Measurements from ENCODE around the gene ANTKMT. TPM values are rescaled to one million over a fixed set of nuclear protein-coding genes. Genes with fewer than 3 reads are reported as not detected.

The ANTKMT gene
- total and polyA plus RNA-seq, 9 donors, result 13.2 to 43.9 (median 21.9) TPM; not detected in 1

DNA sequence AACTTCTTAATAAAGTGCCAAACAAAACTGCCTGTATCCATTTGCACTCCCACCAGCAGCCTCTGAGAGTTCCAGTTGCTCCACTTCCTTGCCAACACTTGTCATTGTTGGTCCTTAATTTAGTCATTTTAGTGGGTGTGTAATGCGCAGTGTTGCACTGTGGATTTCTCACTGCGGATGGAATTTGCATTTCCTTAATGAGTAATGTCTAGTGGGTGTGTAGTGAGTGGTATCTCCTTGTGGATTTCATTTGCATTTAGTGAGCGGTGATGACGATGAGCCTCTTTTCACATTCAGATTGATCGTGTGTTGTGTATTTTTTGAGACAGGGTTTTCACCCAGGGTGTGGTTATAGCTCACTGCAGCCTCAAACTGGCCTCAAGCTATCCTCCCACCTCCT, 35.5 kb downstream of the ANTKMT start:
- Histone ChIP-seq H3K4me3 (no peak overlapping the region), H3K27ac (no peak overlapping the region), H3K4me1 (ENCODE audit: insufficient read depth) (no peaks in the 10 kb centered on the region), H3K36me3 (no peaks in the 10 kb centered on the region), H3K27me3 (no peaks in the 10 kb centered on the region), H3K9me3 (peaks cover 0 to 4% of the 10 kb centered on the region in 2 donors)
- 91 to 97% (median 94%) methylated on average over 5 of the region's 5 CpGs for WGBS, 3 donors
- no peak for DNase-seq
- intact Hi-C loops (cut with DNase I), result no loop called here
- TF ChIP-seq POLR2A (IDR thresholded peaks at IDR 0.05) (no peak), EP300 (IDR thresholded peaks at IDR 0.05) (no peak)
- TF ChIP-seq, protein P1, sequence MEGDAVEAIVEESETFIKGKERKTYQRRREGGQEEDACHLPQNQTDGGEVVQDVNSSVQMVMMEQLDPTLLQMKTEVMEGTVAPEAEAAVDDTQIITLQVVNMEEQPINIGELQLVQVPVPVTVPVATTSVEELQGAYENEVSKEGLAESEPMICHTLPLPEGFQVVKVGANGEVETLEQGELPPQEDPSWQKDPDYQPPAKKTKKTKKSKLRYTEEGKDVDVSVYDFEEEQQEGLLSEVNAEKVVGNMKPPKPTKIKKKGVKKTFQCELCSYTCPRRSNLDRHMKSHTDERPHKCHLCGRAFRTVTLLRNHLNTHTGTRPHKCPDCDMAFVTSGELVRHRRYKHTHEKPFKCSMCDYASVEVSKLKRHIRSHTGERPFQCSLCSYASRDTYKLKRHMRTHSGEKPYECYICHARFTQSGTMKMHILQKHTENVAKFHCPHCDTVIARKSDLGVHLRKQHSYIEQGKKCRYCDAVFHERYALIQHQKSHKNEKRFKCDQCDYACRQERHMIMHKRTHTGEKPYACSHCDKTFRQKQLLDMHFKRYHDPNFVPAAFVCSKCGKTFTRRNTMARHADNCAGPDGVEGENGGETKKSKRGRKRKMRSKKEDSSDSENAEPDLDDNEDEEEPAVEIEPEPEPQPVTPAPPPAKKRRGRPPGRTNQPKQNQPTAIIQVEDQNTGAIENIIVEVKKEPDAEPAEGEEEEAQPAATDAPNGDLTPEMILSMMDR (IDR thresholded peaks at IDR 0.05), result no peak

DNA sequence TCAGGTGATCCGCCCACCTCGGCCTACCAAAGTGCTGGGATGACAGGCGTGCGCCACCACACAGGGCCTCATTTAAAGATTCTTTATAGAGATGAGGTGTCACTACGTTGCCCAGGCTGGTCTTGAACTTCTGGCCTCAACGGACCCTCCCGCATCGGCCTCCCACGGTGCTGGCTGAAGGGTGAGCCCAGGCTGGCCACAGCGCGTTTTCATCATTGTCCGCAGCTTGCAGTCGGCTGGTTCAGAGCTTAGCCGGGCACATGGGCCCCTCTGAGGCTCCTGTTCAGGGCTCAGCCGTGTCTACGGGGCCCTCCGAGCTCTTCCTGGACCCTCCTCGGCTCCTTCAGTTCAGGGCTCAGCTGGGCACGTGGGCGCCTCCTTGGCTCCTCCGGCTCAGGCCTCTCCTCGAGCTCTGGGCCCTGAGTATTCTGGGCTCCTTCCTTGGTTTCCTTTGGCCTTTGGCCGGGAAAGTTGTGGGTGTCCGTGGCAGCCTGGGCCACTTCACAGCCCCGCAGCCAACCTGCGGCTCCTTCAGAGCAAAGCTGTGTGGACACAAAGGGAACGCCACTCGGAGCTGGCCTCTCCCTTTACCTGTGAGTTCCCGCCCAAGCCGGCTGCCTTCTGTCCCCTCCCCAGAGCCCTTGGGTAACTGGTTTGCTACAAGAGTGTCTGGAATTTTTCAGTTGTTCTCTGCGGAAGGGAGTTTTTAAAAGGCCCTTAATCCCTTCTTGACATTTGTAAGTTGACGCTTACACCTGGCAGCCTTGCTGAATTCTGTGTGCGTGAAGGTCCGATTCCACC, 38.4 kb downstream of the ANTKMT start:
- H3K9me3 ChIP-seq, result peaks cover 0 to 4% of the 10 kb centered on the region in 2 donors
- WGBS, 3 donors, result 77 to 80% (median 78%) methylated on average over 34 of the region's 34 CpGs
- H3K4me3 ChIP-seq, result no peak overlapping the region
- DNase-seq, result no peak
- TF ChIP-seq POLR2A (IDR thresholded peaks at IDR 0.05) (no peak), EP300 (IDR thresholded peaks at IDR 0.05) (no peak)
- TF ChIP-seq, protein P1 (IDR thresholded peaks at IDR 0.05), result no peak
- no peaks in the 10 kb centered on the region for H3K36me3 ChIP-seq
- no peaks in the 10 kb centered on the region for H3K4me1 ChIP-seq (ENCODE audit: insufficient read depth)
- no peaks in the 10 kb centered on the region for H3K27me3 ChIP-seq
- H3K27ac ChIP-seq, result no peak overlapping the region
- intact Hi-C loops (cut with DNase I), result no loop called here

DNA sequence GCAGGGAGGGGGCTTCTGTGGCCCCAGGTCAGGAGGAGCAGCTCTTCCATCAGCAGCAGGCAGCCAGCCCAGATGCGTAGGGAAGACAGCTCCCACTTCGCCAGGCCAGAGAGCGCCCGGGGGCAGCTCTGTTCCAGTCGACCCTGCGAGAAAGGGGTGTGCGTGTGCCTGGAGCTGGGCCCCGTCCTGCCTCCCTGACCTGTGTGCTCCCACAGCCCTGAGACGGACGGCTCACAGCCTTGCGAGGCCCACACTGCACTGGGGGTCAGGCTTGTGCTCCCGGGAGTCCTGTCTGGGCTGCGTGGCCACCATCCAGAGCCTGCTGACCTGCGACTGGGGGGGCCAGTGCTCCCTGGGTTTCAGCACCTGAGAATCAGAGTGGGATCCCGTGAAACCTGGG, 39.1 kb downstream of the ANTKMT start:
- H3K27me3 ChIP-seq, result no peaks in the 10 kb centered on the region
- 35 to 46% (median 35%) methylated on average over 10 to 15 of the region's 15 CpGs for WGBS, 3 donors

DNA sequence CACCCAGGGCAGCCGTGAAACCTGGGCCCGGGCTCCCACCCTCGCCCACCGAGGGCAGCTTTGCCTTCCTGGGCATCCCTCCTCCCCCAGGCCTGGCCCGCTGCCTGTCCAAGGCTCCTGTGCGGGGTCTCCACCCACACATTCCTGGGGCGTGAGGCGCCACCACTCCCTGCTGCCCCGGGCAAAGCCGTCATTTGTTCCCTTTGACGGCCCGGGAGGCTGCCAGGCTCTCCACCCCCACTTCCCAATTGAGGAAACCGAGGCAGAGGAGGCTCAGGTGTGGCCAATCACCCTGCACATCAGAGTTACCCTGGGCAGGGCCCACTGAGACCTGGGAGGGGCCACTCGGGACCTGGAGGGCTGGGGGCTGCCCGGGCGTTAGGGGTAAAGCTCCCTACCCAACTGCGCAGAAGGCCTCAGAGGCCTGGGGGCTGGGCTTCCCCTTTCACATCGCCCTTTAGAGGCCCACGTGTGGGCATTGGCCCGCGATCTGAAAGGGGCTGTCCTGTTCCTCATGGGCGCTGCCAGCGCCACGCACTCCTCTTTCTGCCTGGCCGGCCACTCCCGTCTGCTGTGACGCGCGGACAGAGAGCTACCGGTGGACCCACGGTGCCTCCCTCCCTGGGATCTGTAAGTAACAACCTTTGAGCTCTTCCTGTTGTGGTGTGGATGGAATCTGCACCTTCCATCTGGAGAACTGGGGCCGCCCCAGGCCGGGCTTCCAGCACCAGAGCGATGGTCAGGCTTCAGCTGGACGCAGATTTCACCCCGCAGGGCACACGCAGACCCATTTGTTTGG, 39.8 kb downstream of the ANTKMT start, which contains the start of gene MSLN:
TSS of gene MSLN (plus strand) at position 190 of the 799 bp plus-strand sequence. CDS start 1,947 bp downstream, outside the sequence.
- 39 to 53% (median 49%) methylated on average over 35 to 37 of the region's 37 CpGs for WGBS, 3 donors
- Histone ChIP-seq H3K4me3 (no peak within 1 kb of the TSS), H3K27me3 (no peaks in the 10 kb centered on the region), H3K4me1 (ENCODE audit: insufficient read depth) (no peaks in the 10 kb centered on the region), H3K27ac (no peak within 1 kb of the TSS), H3K36me3 (no peaks in the 10 kb centered on the region), H3K9me3 (peaks cover 0 to 4% of the 10 kb centered on the region in 2 donors)
- DNase-seq, result no peak
- intact Hi-C loops (cut with DNase I), result no loop called here
- no peak for TF ChIP-seq EP300 (IDR thresholded peaks at IDR 0.05)
- no peak for TF ChIP-seq POLR2A (IDR thresholded peaks at IDR 0.05)
- TF ChIP-seq, protein P1 (IDR thresholded peaks at IDR 0.05), result no peak

More for the DNA sequence above, 39.1 kb downstream of the ANTKMT start:
- DNase-seq, result no peak
- TF ChIP-seq EP300 (IDR thresholded peaks at IDR 0.05), result no peak
- TF ChIP-seq POLR2A (IDR thresholded peaks at IDR 0.05), result no peak
- TF ChIP-seq, protein P1 (IDR thresholded peaks at IDR 0.05), result no peak
- Histone ChIP-seq H3K4me3 (no peak overlapping the region), H3K27ac (no peak overlapping the region), H3K4me1 (ENCODE audit: insufficient read depth) (no peaks in the 10 kb centered on the region), H3K36me3 (no peaks in the 10 kb centered on the region), H3K9me3 (peaks cover 0 to 4% of the 10 kb centered on the region in 2 donors)
- intact Hi-C loops (cut with DNase I), result no loop called here
